HFFc6 (cell line): ENCODE data around the gene UBTD1. TPM values are rescaled to one million over a fixed set of nuclear protein-coding genes. Genes with fewer than 3 reads are reported as not detected.

Experiments
- DNase-seq: peaks from one replicate; pipeline ENCODE4 v3.0.0-alpha.2; 2018
- H3K27ac Mint-ChIP-seq: 2 replicates; pipeline ENCODE4 v1.8.0; 2020; ENCODE audit warnings: mild to moderate bottlenecking, mixed read lengths
- H3K27me3 Mint-ChIP-seq: 2 replicates; pipeline ENCODE4 v1.8.0; 2021; ENCODE audit warnings: mild to moderate bottlenecking, moderate library complexity, mixed read lengths; ENCODE audit not compliant: insufficient read depth
- H3K36me3 Mint-ChIP-seq: 2 replicates; pipeline ENCODE4 v1.8.0; 2021; ENCODE audit warnings: low read depth, mixed read lengths
- H3K4me1 Mint-ChIP-seq: 2 replicates; pipeline ENCODE4 v1.8.0; 2020; ENCODE audit warnings: low read depth, mixed read lengths
- H3K4me3 Mint-ChIP-seq: 2 replicates; pipeline ENCODE4 v1.8.0; 2020; ENCODE audit warnings: mild to moderate bottlenecking, moderate library complexity, mixed read lengths
- H3K9me3 Mint-ChIP-seq: 2 replicates; pipeline ENCODE4 v1.8.0; 2020; ENCODE audit warnings: mild to moderate bottlenecking, mixed read lengths
- total RNA-seq, 6 experiments: library from RNA; stranded (reverse); fragmentation: NEBNext Ultra II Directional; extraction: Animal tissue kit (Norgen Biotek cat#: 25700); gene quantifications; 2 replicates in 1 of 6; 3 replicates in 5 of 6; pipeline ENCODE4 v1.2.3, GENCODE V29; 2021
- TF ChIP-seq, protein P1 (sequence below): fragments of 200-600 bp; sonication (generic); IDR thresholded peaks from 2 replicates; pipeline ENCODE4 v1.5.0; 2021; ENCODE audit warnings: antibody characterized with exemption, mild to moderate bottlenecking

UBTD1 gene
- total RNA-seq, 6 experiments from 2014 or later: 31.3 to 42.1 (median 34.8) TPM

GRCh38 chr10:97539523-97540200 lies 40.9 kb downstream of the UBTD1 start:
- H3K4me1 Mint-ChIP-seq: peaks cover 67% of the 10 kb centered on the region
- peak overlapping the region; percentile 79 for H3K27ac Mint-ChIP-seq
- TF ChIP-seq, protein P1, sequence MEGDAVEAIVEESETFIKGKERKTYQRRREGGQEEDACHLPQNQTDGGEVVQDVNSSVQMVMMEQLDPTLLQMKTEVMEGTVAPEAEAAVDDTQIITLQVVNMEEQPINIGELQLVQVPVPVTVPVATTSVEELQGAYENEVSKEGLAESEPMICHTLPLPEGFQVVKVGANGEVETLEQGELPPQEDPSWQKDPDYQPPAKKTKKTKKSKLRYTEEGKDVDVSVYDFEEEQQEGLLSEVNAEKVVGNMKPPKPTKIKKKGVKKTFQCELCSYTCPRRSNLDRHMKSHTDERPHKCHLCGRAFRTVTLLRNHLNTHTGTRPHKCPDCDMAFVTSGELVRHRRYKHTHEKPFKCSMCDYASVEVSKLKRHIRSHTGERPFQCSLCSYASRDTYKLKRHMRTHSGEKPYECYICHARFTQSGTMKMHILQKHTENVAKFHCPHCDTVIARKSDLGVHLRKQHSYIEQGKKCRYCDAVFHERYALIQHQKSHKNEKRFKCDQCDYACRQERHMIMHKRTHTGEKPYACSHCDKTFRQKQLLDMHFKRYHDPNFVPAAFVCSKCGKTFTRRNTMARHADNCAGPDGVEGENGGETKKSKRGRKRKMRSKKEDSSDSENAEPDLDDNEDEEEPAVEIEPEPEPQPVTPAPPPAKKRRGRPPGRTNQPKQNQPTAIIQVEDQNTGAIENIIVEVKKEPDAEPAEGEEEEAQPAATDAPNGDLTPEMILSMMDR: peak; percentile 65
- DNase-seq: peak; percentile 70
- H3K9me3 Mint-ChIP-seq: no peaks in the 10 kb centered on the region
- no peaks in the 10 kb centered on the region for H3K27me3 Mint-ChIP-seq
- peak overlapping the region; percentile 7 for H3K4me3 Mint-ChIP-seq
- H3K36me3 Mint-ChIP-seq: no peaks in the 10 kb centered on the region

DNA sequence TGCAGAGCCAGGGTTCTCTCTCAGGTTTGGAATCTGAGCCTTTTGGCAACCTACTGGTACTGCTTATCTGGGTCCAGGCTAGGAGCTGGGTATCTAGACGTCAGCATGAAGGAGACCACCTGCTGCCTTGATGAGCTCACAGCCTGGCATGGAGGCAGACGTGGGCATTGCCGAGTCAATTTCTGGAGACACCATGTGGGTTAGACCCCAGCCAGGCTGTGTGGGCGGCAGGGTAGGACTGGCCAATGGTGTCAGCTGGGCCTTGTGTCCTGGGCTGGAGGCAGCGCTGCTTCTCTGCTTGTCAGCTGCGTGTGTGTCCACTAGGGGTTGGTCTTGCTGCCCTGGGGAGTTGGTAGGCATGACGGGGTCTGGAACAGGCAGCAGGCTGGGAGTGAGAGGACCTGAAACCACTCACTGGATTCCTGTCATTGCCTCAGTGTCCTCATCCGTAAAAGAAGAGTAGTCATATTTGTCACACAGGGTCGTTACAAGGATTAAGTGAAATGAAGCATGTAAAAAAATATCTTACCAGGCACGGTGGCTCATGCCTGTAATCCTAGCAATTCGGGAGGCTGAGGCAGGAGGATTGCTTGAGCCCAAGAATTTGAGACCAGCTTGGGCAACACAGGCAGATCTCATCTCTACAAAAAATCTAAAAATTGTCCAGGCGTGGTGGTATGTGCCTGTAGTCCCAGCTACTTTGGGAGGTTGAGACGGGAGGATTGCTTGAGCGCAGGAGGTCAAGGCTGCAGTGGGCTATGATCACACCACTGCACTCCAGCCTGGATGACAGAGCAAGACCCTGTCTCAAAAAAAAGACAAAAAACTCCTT lies 42.2 kb downstream of the UBTD1 start:
- TF ChIP-seq, protein P1: no peak; the same call in 1 of the 2 replicates
- peak overlapping the region; percentile 79 for H3K27ac Mint-ChIP-seq
- H3K27me3 Mint-ChIP-seq: no peaks in the 10 kb centered on the region
- no peak for DNase-seq
- peaks cover 66% of the 10 kb centered on the region for H3K4me1 Mint-ChIP-seq
- no peaks in the 10 kb centered on the region for H3K36me3 Mint-ChIP-seq
- H3K9me3 Mint-ChIP-seq: no peaks in the 10 kb centered on the region
- H3K4me3 Mint-ChIP-seq: no peak overlapping the region

DNA sequence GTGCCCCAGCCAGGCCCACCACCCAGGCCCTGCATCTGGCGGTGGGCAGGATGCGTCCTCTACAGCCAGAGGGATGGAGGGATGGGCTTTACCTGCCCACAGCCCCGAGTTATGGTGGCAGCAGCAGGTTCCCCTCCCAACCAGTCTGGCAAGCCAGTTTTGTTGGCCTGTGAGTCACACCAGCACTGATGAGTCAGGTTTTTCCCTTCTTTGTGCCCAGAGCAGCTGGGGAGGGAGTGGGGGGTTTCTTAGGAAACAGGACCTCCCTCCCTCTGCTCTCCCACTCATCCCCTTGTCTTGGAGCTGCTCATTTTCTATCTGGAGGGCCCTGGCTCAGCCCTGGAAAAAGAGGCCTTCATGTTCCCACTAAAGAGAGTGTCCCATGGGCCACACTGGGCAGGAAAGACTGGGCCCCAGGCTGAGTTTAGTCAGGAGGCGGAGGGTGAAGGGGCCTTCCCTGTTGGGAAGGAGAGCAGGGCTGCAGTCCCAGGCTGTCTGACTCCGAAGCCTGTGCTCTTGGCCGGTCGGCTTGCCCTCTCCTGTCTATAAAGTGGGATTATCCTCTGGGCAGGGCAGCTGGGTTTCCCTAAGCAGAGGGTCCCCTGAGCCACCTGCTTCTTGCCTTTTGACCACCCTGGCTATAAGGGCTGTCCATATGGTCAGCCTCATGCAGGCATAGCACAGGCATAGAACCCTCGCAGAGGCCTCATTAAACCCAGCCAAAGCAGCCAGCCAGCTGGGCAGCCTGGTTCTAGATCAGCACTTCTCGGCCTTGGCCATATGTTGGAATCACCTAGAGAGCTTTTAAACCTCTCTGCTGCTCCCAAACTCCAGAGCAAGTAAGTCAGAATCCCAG lies 43.7 kb downstream of the UBTD1 start:
- Mint-ChIP-seq H3K36me3 (no peaks in the 10 kb centered on the region), H3K4me1 (peaks cover 71% of the 10 kb centered on the region), H3K9me3 (no peaks in the 10 kb centered on the region), H3K4me3 (peak overlapping the region; percentile 83), H3K27me3 (no peaks in the 10 kb centered on the region), H3K27ac (peak overlapping the region; percentile 99)
- DNase-seq: peak; percentile 80
- TF ChIP-seq, protein P1: no peak

GRCh38 chr10:97543025-97543546 lies 44.4 kb downstream of the UBTD1 start:
- peak overlapping the region; percentile 99 for H3K27ac Mint-ChIP-seq
- H3K27me3 Mint-ChIP-seq: no peaks in the 10 kb centered on the region
- peak overlapping the region; percentile 83 for H3K4me3 Mint-ChIP-seq
- peak; percentile 94 for DNase-seq
- no peaks in the 10 kb centered on the region for H3K36me3 Mint-ChIP-seq
- no peaks in the 10 kb centered on the region for H3K9me3 Mint-ChIP-seq
- H3K4me1 Mint-ChIP-seq: peaks cover 75% of the 10 kb centered on the region
- TF ChIP-seq, protein P1: no peak
